Smooth muscle cell (in vitro differentiated cells): ENCODE measurements around the gene UNC5B. TPM values are rescaled to one million over a fixed set of nuclear protein-coding genes. Genes with fewer than 3 reads are reported as not detected.

Experiments used
- DNase-seq: peaks from one replicate; lab custom pipeline; 2025; ENCODE audit not compliant: unreplicated experiment; lab: John Stamatoyannopoulos, UW
- H2AFZ ChIP-seq: fragments of 200-600 bp; sonication (generic); 2 replicates; pipeline ENCODE4 v1.6.0; 2016; ENCODE audit warnings: antibody characterized with exemption, low read depth, mild to moderate bottlenecking
- H3F3A ChIP-seq: fragments of 200-600 bp; sonication (generic); 2 replicates; pipeline ENCODE4 v1.6.0; 2017; ENCODE audit warnings: antibody characterized with exemption, low read depth
- H3K27ac ChIP-seq: fragments of 200-600 bp; sonication (generic); 2 replicates; pipeline ENCODE4 v1.5.1; 2016; ENCODE audit warnings: low read depth, mild to moderate bottlenecking
- H3K27me3 ChIP-seq: fragments of 200-600 bp; sonication (generic); 2 replicates; pipeline ENCODE4 v1.6.1; 2016; ENCODE audit warnings: low read depth, mild to moderate bottlenecking
- H3K36me3 ChIP-seq: fragments of 200-600 bp; sonication (generic); 2 replicates; pipeline ENCODE4 v1.5.1; 2016; ENCODE audit warnings: low read depth
- H3K4me1 ChIP-seq: fragments of 200-600 bp; sonication (generic); 2 replicates; pipeline ENCODE4 v1.5.1; 2016; ENCODE audit warnings: low read depth
- H3K4me2 ChIP-seq: fragments of 200-600 bp; sonication (generic); 2 replicates; pipeline ENCODE4 v1.6.0; 2016; ENCODE audit warnings: mild to moderate bottlenecking
- H3K4me3 ChIP-seq: fragments of 200-600 bp; sonication (generic); 2 replicates; pipeline ENCODE4 v1.5.1; 2016; ENCODE audit warnings: mild to moderate bottlenecking
- H3K79me2 ChIP-seq: fragments of 200-600 bp; sonication (generic); 2 replicates; pipeline ENCODE4 v1.6.0; 2016; ENCODE audit warnings: low read depth, mild to moderate bottlenecking
- H3K9ac ChIP-seq: fragments of 200-600 bp; sonication (generic); 2 replicates; pipeline ENCODE4 v1.6.0; 2016; ENCODE audit warnings: low read depth
- H3K9me3 ChIP-seq: fragments of 200-600 bp; sonication (generic); replicated peaks from 2 replicates; pipeline ENCODE4 v1.5.1; 2016; ENCODE audit warnings: low read depth
- H4K20me1 ChIP-seq: fragments of 200-600 bp; sonication (generic); 2 replicates; pipeline ENCODE4 v1.6.0; 2016; ENCODE audit warnings: low read depth
- WGBS: methylation state at CpG from one replicate; pipeline ENCODE4 v1.1.7; 2016; ENCODE audit warnings: low lambda C conversion rate; 5-methylcytosine and 5-hydroxymethylcytosine counted together
- polyA plus RNA-seq: library from polyadenylated mRNA; unstranded; fragments of >200 nt; fragmentation: Nextera tagmentation; extraction: Ambion mirVana; gene quantifications from 2 replicates; pipeline ENCODE4 v1.2.1, GENCODE V29; 2016
- total RNA-seq: library from RNA; depleted of rRNA; stranded (reverse); fragments of >200 nt; gene quantifications from 2 replicates; pipeline ENCODE4 v1.2.3, GENCODE V29; 2014
- TF ChIP-seq, protein P1 (sequence below): fragments of 200-600 bp; sonication (generic); IDR thresholded peaks from 2 replicates; pipeline ENCODE4 v1.5.1; 2017; ENCODE audit warnings: borderline replicate concordance, mild to moderate bottlenecking, antibody characterized with exemption; ENCODE audit not compliant: insufficient read depth, poor library complexity, severe bottlenecking

Gene UNC5B
- total and polyA plus RNA-seq, 2 experiments from 2014 or later: 89.6 to 142 TPM

GRCh38 chr10:71351628-71352319 is 139.4 kb downstream of the UNC5B start:
- 98% methylated on average over 14 of the region's 14 CpGs for WGBS
- no peak overlapping the region for H3K27ac ChIP-seq
- H3K27me3 ChIP-seq: no peaks in the 10 kb centered on the region
- no peak overlapping the region for H3K9ac ChIP-seq
- no peak for DNase-seq
- no peaks in the 10 kb centered on the region for H3F3A ChIP-seq
- H3K4me3 ChIP-seq: no peak overlapping the region
- H3K4me2 ChIP-seq: no peak overlapping the region
- no peaks in the 10 kb centered on the region for H4K20me1 ChIP-seq
- TF ChIP-seq, protein P1, sequence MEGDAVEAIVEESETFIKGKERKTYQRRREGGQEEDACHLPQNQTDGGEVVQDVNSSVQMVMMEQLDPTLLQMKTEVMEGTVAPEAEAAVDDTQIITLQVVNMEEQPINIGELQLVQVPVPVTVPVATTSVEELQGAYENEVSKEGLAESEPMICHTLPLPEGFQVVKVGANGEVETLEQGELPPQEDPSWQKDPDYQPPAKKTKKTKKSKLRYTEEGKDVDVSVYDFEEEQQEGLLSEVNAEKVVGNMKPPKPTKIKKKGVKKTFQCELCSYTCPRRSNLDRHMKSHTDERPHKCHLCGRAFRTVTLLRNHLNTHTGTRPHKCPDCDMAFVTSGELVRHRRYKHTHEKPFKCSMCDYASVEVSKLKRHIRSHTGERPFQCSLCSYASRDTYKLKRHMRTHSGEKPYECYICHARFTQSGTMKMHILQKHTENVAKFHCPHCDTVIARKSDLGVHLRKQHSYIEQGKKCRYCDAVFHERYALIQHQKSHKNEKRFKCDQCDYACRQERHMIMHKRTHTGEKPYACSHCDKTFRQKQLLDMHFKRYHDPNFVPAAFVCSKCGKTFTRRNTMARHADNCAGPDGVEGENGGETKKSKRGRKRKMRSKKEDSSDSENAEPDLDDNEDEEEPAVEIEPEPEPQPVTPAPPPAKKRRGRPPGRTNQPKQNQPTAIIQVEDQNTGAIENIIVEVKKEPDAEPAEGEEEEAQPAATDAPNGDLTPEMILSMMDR: no peak
- H3K79me2 ChIP-seq: no peaks in the 10 kb centered on the region
- H3K9me3 ChIP-seq: no peaks in the 10 kb centered on the region
- no peak overlapping the region for H2AFZ ChIP-seq
- no peaks in the 10 kb centered on the region for H3K36me3 ChIP-seq
- no peaks in the 10 kb centered on the region for H3K4me1 ChIP-seq

Other genes with a start within 250 kb of the UNC5B start
- 2.9 and 3.6 TPM in 2 replicates for gene SLC29A3, start 106.7 kb downstream of the UNC5B start, total RNA-seq
- 4.8 and 7.1 TPM in 2 replicates for gene SLC29A3, start 106.7 kb downstream of the UNC5B start, polyA plus RNA-seq
- gene CDH23, start 184.3 kb downstream of the UNC5B start, total RNA-seq: 0.99 and 1.7 TPM in 2 replicates
- 0.67 and 2.5 TPM in 2 replicates for gene CDH23, start 184.3 kb downstream of the UNC5B start, polyA plus RNA-seq